Skeletal muscle satellite cell (primary cell): ENCODE measurements around the gene DCP1A.
"Not testable (repeated sequence)": the region's sequence is repeated elsewhere in the genome, so short reads cannot be mapped to it uniquely, and the experiment has no call there.

Source experiments
- H3K27me3 ChIP-seq: 2 replicates; pipeline ENCODE4 v1.7.0; 2013; ENCODE audit warnings: low read length; ENCODE audit not compliant: control insufficient read depth, insufficient read depth
- H3K36me3 ChIP-seq: 2 replicates; pipeline ENCODE4 v1.7.0; 2013; ENCODE audit warnings: mild to moderate bottlenecking, control low read depth, low read length; ENCODE audit not compliant: insufficient read depth
- H3K4me1 ChIP-seq: 2 replicates; pipeline ENCODE4 v1.7.0; 2013; ENCODE audit warnings: low read length; ENCODE audit not compliant: control insufficient read depth, insufficient read depth
- H3K4me2 ChIP-seq: 2 replicates; pipeline ENCODE4 v1.7.0; 2013; ENCODE audit warnings: mild to moderate bottlenecking, low read length
- H3K4me3 ChIP-seq: 2 replicates; pipeline ENCODE4 v1.7.0; 2013; ENCODE audit warnings: low read length
- H3K9ac ChIP-seq: 2 replicates; pipeline ENCODE4 v1.7.0; 2013; ENCODE audit warnings: mild to moderate bottlenecking, low read depth, low read length, moderate library complexity
- H3K9me3 ChIP-seq: replicated peaks from 2 replicates; pipeline ENCODE4 v1.7.0; 2013; ENCODE audit warnings: mild to moderate bottlenecking, control low read depth, low read length

Gene DCP1A

GRCh38 chr3:53253707-53254508 lies 93.4 kb downstream of the DCP1A start:
- no peaks in the 10 kb centered on the region for H3K27me3 ChIP-seq
- H3K9ac ChIP-seq, result peak overlapping the region; percentile 91
- peaks cover 30% of the 10 kb centered on the region for H3K4me1 ChIP-seq
- peak overlapping the region; percentile 93 for H3K4me3 ChIP-seq
- no peaks in the 10 kb centered on the region for H3K9me3 ChIP-seq
- peak overlapping the region; percentile 92 for H3K4me2 ChIP-seq
- peaks cover 14% of the 10 kb centered on the region for H3K36me3 ChIP-seq

GRCh38 chr3:53252947-53253322 lies 94.4 kb downstream of the DCP1A start:
- Histone ChIP-seq H3K36me3 (peaks cover 14% of the 10 kb centered on the region), H3K4me3 (peak overlapping the region; percentile 93), H3K4me1 (peaks cover 30% of the 10 kb centered on the region), H3K4me2 (peak overlapping the region; percentile 92)
- not testable (repeated sequence) for H3K9ac ChIP-seq, H3K27me3 ChIP-seq, H3K9me3 ChIP-seq

- no peaks in the 10 kb centered on the region for H3K27me3 ChIP-seq
- no peaks in the 10 kb centered on the region for H3K9me3 ChIP-seq
- H3K9ac ChIP-seq, result no peak overlapping the region
- peak overlapping the region; percentile 92 for H3K4me2 ChIP-seq
- H3K4me1 ChIP-seq, result peaks cover 30% of the 10 kb centered on the region
- peaks cover 14% of the 10 kb centered on the region for H3K36me3 ChIP-seq
- H3K4me3 ChIP-seq, result no peak overlapping the region
Observed at GRCh38 chr3:53252096-53252946, 95.0 kb downstream of the DCP1A start.

GRCh38 chr3:53250881-53251605 lies 96.3 kb downstream of the DCP1A start:
- Histone ChIP-seq H3K27me3 (no peaks in the 10 kb centered on the region), H3K36me3 (peaks cover 18% of the 10 kb centered on the region), H3K9me3 (no peaks in the 10 kb centered on the region), H3K4me2 (peak overlapping the region; percentile 2), H3K4me3 (no peak overlapping the region), H3K4me1 (peaks cover 30% of the 10 kb centered on the region), H3K9ac (peak overlapping the region; percentile 29)

GRCh38 chr3:53250453-53250852 lies 96.9 kb downstream of the DCP1A start:
- no peak overlapping the region for H3K9ac ChIP-seq
- H3K36me3 ChIP-seq, result peaks cover 19% of the 10 kb centered on the region
- H3K4me2 ChIP-seq, result no peak overlapping the region
- no peaks in the 10 kb centered on the region for H3K27me3 ChIP-seq
- H3K4me1 ChIP-seq, result peaks cover 30% of the 10 kb centered on the region
- H3K9me3 ChIP-seq, result no peaks in the 10 kb centered on the region
- no peak overlapping the region for H3K4me3 ChIP-seq

- Histone ChIP-seq H3K27me3 (no peaks in the 10 kb centered on the region), H3K4me1 (peaks cover 30% of the 10 kb centered on the region), H3K4me2 (no peak overlapping the region), H3K36me3 (peaks cover 21% of the 10 kb centered on the region), H3K9ac (no peak overlapping the region), H3K4me3 (no peak overlapping the region), H3K9me3 (no peaks in the 10 kb centered on the region)
Observed at GRCh38 chr3:53248161-53248560, 99.2 kb downstream of the DCP1A start.

GRCh38 chr3:53247619-53248018 lies 99.7 kb downstream of the DCP1A start:
- H3K36me3 ChIP-seq, result peaks cover 20% of the 10 kb centered on the region

GRCh38 chr3:53244271-53244670 lies 103.1 kb downstream of the DCP1A start:
- Histone ChIP-seq H3K9ac (no peak overlapping the region), H3K4me1 (peaks cover 19% of the 10 kb centered on the region), H3K9me3 (no peaks in the 10 kb centered on the region), H3K36me3 (peaks cover 46% of the 10 kb centered on the region), H3K4me3 (no peak overlapping the region), H3K4me2 (no peak overlapping the region), H3K27me3 (no peaks in the 10 kb centered on the region)

More at GRCh38 chr3:53247619-53248018, 99.7 kb downstream of the DCP1A start:
- H3K9me3 ChIP-seq, result no peaks in the 10 kb centered on the region
- H3K4me2 ChIP-seq, result no peak overlapping the region
- H3K9ac ChIP-seq, result no peak overlapping the region
- no peaks in the 10 kb centered on the region for H3K27me3 ChIP-seq
- no peak overlapping the region for H3K4me3 ChIP-seq
- peaks cover 32% of the 10 kb centered on the region for H3K4me1 ChIP-seq

- no peaks in the 10 kb centered on the region for H3K27me3 ChIP-seq
- no peaks in the 10 kb centered on the region for H3K9me3 ChIP-seq
- H3K4me1 ChIP-seq, result peaks cover 24% of the 10 kb centered on the region
- H3K4me2 ChIP-seq, result no peak overlapping the region
- H3K36me3 ChIP-seq, result peaks cover 51% of the 10 kb centered on the region
- no peak overlapping the region for H3K4me3 ChIP-seq
- no peak overlapping the region for H3K9ac ChIP-seq
Observed at GRCh38 chr3:53243785-53244184, 103.6 kb downstream of the DCP1A start.

- Histone ChIP-seq H3K36me3 (peaks cover 56% of the 10 kb centered on the region), H3K9me3 (no peaks in the 10 kb centered on the region), H3K4me1 (peaks cover 30% of the 10 kb centered on the region), H3K4me3 (no peak overlapping the region), H3K27me3 (no peaks in the 10 kb centered on the region), H3K9ac (no peak overlapping the region), H3K4me2 (no peak overlapping the region)
Observed at GRCh38 chr3:53243165-53243564, 104.2 kb downstream of the DCP1A start.

GRCh38 chr3:53242642-53243041 lies 104.7 kb downstream of the DCP1A start:
- H3K9ac ChIP-seq, result no peak overlapping the region
- peaks cover 35% of the 10 kb centered on the region for H3K4me1 ChIP-seq
- no peak overlapping the region for H3K4me3 ChIP-seq

More at GRCh38 chr3:53242642-53243041, 104.7 kb downstream of the DCP1A start:
- no peak overlapping the region for H3K4me2 ChIP-seq
- no peaks in the 10 kb centered on the region for H3K27me3 ChIP-seq
- H3K36me3 ChIP-seq, result peaks cover 56% of the 10 kb centered on the region
- no peaks in the 10 kb centered on the region for H3K9me3 ChIP-seq
